Loucy (cell line): ENCODE data around the gene JARID2.

ENCODE experiments used
- EZH2phosphoT487 ChIP-seq: fragments of 200-600 bp; IDR thresholded peaks from 2 replicates; pipeline ENCODE4 v1.6.1; 2018; ENCODE audit warnings: antibody characterized with exemption, mild to moderate bottlenecking, moderate library complexity, borderline replicate concordance
- TF ChIP-seq, protein P1 (sequence below): fragments of 200-600 bp; sonication (generic); conservative IDR thresholded peaks from 2 replicates; pipeline ENCODE4 v1.5.1; 2014; ENCODE audit warnings: mild to moderate bottlenecking, antibody characterized with exemption, low read length

DNA sequence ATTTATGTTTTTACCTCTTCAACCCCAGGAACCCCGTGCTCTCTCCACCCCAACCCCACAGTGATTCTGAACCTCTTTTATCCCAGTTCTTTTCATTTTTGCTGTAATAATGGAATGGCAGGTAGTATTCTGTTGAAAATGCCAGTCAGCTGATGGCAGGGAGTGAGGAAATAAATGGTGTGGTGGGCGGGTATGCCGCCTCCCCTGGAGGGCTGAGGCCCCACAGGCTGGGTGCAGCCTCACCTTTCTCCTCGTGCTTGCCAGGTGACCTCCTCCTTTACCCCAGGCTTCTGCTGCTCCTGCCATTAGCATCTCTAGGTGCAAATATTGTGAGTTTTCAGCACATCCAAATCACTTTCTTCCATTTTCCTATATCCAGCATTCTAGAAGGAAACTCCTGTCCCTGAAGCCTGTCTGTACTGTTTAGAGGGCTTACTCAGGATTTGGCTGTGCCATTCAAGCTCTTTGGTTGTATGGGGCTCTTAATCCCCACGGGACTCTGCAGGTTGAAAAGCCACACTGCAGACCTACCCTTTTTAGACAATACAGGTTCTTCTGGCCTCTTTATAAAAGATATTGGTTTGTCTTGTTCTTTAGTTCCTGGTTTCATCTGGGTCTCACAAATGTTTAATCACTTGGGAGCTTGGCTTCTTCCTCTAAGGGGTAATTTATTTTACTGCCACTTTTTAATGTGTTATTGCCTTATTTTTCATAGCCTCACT lies 201.8 kb downstream of the JARID2 start:
- TF ChIP-seq, protein P1, sequence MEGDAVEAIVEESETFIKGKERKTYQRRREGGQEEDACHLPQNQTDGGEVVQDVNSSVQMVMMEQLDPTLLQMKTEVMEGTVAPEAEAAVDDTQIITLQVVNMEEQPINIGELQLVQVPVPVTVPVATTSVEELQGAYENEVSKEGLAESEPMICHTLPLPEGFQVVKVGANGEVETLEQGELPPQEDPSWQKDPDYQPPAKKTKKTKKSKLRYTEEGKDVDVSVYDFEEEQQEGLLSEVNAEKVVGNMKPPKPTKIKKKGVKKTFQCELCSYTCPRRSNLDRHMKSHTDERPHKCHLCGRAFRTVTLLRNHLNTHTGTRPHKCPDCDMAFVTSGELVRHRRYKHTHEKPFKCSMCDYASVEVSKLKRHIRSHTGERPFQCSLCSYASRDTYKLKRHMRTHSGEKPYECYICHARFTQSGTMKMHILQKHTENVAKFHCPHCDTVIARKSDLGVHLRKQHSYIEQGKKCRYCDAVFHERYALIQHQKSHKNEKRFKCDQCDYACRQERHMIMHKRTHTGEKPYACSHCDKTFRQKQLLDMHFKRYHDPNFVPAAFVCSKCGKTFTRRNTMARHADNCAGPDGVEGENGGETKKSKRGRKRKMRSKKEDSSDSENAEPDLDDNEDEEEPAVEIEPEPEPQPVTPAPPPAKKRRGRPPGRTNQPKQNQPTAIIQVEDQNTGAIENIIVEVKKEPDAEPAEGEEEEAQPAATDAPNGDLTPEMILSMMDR, result no peak
- TF ChIP-seq EZH2phosphoT487, result no peak
